ENCODE results near the gene SFRP4.

DNA sequence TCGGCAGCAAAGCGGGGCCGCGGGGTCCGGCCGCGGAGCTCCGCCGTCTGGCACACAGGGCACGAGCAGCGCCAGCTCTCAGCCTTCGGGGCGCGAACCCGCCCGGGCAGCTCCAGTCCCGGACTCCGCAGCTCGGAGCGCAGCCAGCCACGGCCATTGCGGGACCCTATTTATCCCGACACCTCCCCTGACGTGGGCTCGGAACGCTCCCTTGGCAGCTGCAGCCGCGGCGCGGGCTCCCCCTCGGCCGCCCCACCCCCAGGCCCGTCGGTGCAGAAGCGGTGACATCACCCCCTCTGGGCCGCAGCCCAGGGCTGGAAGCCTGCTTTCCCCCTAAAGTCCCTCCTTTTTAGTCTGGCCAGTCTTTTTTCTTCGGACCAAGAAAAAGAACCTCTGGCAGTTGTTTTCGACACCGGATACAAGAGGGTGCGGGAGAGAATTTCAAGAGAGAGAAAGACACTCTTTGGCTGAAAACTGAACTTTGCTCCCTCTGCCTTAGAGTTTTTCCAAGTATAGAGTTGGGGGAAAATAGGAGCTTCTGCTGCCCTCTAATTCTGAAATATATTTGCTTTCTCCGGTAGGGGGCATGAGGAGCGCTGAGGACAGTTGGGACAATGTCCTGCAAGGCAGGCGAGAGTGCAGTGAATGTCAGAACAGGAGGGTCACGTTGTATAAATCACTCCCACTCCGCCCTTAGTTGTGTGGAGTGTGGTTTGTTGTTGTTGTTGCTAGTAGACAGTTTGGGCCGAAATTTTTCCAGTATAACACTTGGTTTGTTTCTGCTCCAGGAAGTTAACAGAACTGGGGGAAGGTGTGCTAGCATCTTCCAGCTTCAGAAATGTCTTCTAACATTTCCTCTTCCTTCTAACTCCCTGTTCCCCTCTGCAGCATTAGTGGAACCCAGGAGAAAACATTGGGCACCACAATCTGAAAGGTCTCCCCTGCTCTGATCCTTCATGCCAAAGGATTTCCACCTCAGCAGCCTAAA lies at the start of gene SFRP4:
- TF ChIP-seq SMAD4 (CRISPR knock-in tag; IDR thresholded peaks at IDR 0.05) (no peak), ZNF263 (CRISPR knock-in tag; IDR thresholded peaks at IDR 0.05; ENCODE audit: low read depth) (no peak), ZNF423 (CRISPR knock-in tag; IDR thresholded peaks at IDR 0.05) (no peak)
- TF ChIP-seq, protein P1, sequence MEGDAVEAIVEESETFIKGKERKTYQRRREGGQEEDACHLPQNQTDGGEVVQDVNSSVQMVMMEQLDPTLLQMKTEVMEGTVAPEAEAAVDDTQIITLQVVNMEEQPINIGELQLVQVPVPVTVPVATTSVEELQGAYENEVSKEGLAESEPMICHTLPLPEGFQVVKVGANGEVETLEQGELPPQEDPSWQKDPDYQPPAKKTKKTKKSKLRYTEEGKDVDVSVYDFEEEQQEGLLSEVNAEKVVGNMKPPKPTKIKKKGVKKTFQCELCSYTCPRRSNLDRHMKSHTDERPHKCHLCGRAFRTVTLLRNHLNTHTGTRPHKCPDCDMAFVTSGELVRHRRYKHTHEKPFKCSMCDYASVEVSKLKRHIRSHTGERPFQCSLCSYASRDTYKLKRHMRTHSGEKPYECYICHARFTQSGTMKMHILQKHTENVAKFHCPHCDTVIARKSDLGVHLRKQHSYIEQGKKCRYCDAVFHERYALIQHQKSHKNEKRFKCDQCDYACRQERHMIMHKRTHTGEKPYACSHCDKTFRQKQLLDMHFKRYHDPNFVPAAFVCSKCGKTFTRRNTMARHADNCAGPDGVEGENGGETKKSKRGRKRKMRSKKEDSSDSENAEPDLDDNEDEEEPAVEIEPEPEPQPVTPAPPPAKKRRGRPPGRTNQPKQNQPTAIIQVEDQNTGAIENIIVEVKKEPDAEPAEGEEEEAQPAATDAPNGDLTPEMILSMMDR (IDR thresholded peaks at IDR 0.05): no peak
- TF ChIP-seq, protein P2, sequence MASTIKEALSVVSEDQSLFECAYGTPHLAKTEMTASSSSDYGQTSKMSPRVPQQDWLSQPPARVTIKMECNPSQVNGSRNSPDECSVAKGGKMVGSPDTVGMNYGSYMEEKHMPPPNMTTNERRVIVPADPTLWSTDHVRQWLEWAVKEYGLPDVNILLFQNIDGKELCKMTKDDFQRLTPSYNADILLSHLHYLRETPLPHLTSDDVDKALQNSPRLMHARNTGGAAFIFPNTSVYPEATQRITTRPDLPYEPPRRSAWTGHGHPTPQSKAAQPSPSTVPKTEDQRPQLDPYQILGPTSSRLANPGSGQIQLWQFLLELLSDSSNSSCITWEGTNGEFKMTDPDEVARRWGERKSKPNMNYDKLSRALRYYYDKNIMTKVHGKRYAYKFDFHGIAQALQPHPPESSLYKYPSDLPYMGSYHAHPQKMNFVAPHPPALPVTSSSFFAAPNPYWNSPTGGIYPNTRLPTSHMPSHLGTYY (CRISPR knock-in tag; IDR thresholded peaks at IDR 0.05): no peak
- TF ChIP-seq, protein P3, sequence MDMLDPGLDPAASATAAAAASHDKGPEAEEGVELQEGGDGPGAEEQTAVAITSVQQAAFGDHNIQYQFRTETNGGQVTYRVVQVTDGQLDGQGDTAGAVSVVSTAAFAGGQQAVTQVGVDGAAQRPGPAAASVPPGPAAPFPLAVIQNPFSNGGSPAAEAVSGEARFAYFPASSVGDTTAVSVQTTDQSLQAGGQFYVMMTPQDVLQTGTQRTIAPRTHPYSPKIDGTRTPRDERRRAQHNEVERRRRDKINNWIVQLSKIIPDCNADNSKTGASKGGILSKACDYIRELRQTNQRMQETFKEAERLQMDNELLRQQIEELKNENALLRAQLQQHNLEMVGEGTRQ (CRISPR knock-in tag; IDR thresholded peaks at IDR 0.05): no peak
- TF ChIP-seq, protein P4, sequence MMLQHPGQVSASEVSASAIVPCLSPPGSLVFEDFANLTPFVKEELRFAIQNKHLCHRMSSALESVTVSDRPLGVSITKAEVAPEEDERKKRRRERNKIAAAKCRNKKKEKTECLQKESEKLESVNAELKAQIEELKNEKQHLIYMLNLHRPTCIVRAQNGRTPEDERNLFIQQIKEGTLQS (CRISPR knock-in tag; conservative IDR thresholded peaks at IDR 0.05): no peak

Measured in WTC11 (cell line).